Left ventricle myocardium inferior (tissue), 1 donor: ENCODE measurements around the gene KLC3. TPM values are rescaled to one million over a fixed set of nuclear protein-coding genes. Genes with fewer than 3 reads are reported as not detected.

Source experiments
- DNase-seq: peaks from one replicate; pipeline ENCODE4 v3.0.0-alpha.2; 2020
- H3K27ac ChIP-seq: fragments of 200-600 bp; replicated peaks from 2 replicates; pipeline ENCODE4 v1.8.0; 2021
- H3K27me3 ChIP-seq: fragments of 200-600 bp; 2 replicates; pipeline ENCODE4 v1.8.0; 2021; ENCODE audit warnings: low read depth
- H3K36me3 ChIP-seq: fragments of 200-600 bp; 2 replicates; pipeline ENCODE4 v1.8.0; 2021
- H3K4me1 ChIP-seq: fragments of 200-600 bp; 2 replicates; pipeline ENCODE4 v1.8.0; 2021
- H3K4me3 ChIP-seq: fragments of 200-600 bp; 2 replicates; pipeline ENCODE4 v1.8.0; 2021; ENCODE audit warnings: mild to moderate bottlenecking, moderate library complexity
- H3K9me3 ChIP-seq: fragments of 200-600 bp; replicated peaks from 2 replicates; pipeline ENCODE4 v1.8.0; 2021
- intact Hi-C: fragments of 100-400 bp; cut with micrococcal nuclease; formaldehyde crosslinking; loops from one replicate; pipeline ENCODE4 v1.11.0; 2022
- total RNA-seq: library from RNA; stranded (reverse); fragmentation: NEBNext Ultra II Directional; extraction: Animal tissue kit (Norgen Biotek cat#: 25700); gene quantifications from one replicate; pipeline ENCODE4 v1.2.1, GENCODE V29; 2021
- TF ChIP-seq, protein P1 (sequence below): fragments of 200-600 bp; IDR thresholded peaks from 2 replicates; pipeline ENCODE4 v1.8.0; 2021; ENCODE audit warnings: antibody characterized with exemption, mild to moderate bottlenecking, borderline replicate concordance
- donor health status: DM: no; HTN: yes; CAD: no; lungs with severe emphysema.

KLC3 gene
- total RNA-seq, 1 donor from 2014 or later, result not detected

DNA sequence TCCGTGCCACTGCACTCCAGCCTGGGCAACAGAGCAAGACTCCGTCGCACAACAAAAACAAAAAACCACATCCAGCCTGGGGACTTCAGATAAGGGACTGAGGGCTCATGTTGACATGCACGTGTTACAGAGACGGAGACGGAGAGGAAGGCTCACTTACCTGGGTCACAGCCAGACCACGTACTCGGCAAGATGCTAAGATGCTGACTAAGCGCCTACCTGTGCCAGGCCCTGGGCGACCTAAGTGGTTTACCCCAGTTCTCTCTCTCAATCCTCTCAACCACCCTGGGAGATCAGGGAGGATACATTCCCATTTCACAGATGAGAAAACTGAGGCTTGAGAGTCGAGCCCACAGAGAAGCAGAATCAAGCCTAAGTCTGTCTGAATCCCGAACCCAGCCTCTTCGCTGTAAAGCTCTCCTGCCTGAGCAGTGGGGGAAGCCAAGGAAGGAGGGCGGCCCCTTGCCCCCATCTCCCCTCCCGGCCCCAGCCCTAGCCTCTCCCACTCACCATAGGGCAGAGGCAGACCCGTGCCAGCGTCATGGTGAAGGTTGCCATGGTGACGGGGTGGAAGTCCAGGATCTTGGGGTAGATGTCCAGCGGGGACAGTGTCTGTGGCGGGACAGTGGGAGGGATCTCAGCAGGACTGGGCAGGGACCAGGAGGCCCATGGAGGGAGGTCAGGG is 16.4 kb downstream of the KLC3 start:
- no peaks in the 10 kb centered on the region for H3K9me3 ChIP-seq
- peaks cover 61% of the 10 kb centered on the region for H3K36me3 ChIP-seq
- no peak overlapping the region for H3K4me3 ChIP-seq
- H3K4me1 ChIP-seq, result no peaks in the 10 kb centered on the region
- intact Hi-C loops, result no loop called here
- no peak for DNase-seq
- no peak overlapping the region for H3K27ac ChIP-seq
- TF ChIP-seq, protein P1, sequence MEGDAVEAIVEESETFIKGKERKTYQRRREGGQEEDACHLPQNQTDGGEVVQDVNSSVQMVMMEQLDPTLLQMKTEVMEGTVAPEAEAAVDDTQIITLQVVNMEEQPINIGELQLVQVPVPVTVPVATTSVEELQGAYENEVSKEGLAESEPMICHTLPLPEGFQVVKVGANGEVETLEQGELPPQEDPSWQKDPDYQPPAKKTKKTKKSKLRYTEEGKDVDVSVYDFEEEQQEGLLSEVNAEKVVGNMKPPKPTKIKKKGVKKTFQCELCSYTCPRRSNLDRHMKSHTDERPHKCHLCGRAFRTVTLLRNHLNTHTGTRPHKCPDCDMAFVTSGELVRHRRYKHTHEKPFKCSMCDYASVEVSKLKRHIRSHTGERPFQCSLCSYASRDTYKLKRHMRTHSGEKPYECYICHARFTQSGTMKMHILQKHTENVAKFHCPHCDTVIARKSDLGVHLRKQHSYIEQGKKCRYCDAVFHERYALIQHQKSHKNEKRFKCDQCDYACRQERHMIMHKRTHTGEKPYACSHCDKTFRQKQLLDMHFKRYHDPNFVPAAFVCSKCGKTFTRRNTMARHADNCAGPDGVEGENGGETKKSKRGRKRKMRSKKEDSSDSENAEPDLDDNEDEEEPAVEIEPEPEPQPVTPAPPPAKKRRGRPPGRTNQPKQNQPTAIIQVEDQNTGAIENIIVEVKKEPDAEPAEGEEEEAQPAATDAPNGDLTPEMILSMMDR, result no peak
- H3K27me3 ChIP-seq, result no peaks in the 10 kb centered on the region

DNA sequence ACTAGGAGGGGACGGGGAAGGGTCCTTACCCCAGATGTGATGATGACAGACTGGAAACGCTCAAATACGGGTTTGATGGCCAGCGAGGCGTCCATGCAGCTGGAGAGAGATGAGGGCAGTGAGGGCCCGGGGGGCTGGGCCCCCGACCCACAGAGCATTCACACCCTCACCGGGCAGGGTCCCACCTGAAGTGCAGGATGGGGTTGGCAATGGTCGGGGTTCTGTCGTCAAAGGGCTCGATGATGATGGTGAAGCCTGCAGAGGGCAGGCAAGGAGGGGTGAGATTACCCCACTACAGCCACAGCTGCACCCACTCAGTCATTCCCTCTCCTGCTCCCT is 16.9 kb downstream of the KLC3 start:
- Histone ChIP-seq H3K9me3 (no peaks in the 10 kb centered on the region), H3K4me3 (no peak overlapping the region), H3K36me3 (peaks cover 62% of the 10 kb centered on the region), H3K27me3 (no peaks in the 10 kb centered on the region), H3K4me1 (no peaks in the 10 kb centered on the region), H3K27ac (no peak overlapping the region)
- TF ChIP-seq, protein P1, result no peak
- intact Hi-C loops, result no loop called here
- no peak for DNase-seq

DNA sequence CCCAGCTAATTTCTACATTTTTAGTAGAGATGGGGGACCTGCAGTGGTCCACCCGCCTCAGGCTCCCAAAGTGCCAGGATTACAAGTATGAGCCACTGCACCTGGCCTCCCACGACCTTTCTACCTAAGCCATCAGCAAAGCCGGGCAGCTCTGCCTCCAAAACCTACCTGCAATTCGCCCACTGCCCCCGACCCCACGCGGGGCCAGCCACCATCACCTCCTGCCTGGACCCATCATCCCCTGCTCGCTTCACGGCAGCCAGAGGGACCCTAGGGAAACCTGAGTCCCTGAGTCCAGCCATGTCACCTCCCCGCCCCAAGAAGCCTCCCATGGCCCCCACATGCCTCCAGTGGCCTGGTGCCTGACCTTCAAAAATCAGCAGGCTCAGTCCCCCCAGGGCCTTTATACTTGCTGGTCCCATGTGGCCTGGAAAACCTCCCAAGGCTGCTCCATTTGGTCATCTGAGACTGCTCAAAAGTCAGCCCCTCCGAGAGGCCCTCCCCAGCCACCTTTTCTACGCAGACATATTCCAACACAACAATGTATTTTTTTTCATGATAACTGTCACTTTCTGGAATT is 17.8 kb downstream of the KLC3 start:
- H3K4me1 ChIP-seq, result no peaks in the 10 kb centered on the region
- DNase-seq, result no peak
- peaks cover 61% of the 10 kb centered on the region for H3K36me3 ChIP-seq

DNA sequence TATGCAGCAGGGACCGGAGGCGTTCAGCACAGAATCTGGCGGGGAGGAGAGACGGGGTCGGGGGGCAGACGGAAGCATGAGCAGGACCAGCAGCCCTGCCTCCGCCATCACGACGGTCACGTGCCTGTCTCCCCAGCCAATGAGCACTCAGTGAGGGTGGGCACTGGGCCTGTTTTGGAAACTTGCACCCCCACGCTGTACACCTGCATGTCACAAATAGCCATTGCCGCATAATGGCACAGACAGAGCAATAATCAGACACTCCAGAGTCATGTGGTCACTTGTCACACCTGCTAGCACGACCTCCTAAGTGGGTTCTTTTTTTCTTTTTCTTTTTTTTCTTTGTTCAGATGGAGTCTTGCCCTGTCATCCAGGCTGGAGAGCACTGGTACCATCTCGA is 21.1 kb downstream of the KLC3 start:
- H3K9me3 ChIP-seq, result no peaks in the 10 kb centered on the region
- DNase-seq, result no peak
- peaks cover 52% of the 10 kb centered on the region for H3K36me3 ChIP-seq
- no peaks in the 10 kb centered on the region for H3K4me1 ChIP-seq
- H3K4me3 ChIP-seq, result no peak overlapping the region
- intact Hi-C loops, result no loop called here
- TF ChIP-seq, protein P1, result no peak
- no peak overlapping the region for H3K27ac ChIP-seq
- no peaks in the 10 kb centered on the region for H3K27me3 ChIP-seq

More for the DNA sequence above, 17.8 kb downstream of the KLC3 start:
- intact Hi-C loops, result no loop called here
- TF ChIP-seq, protein P1, result no peak
- Histone ChIP-seq H3K4me3 (no peak overlapping the region), H3K27ac (no peak overlapping the region), H3K9me3 (no peaks in the 10 kb centered on the region), H3K27me3 (no peaks in the 10 kb centered on the region)

DNA sequence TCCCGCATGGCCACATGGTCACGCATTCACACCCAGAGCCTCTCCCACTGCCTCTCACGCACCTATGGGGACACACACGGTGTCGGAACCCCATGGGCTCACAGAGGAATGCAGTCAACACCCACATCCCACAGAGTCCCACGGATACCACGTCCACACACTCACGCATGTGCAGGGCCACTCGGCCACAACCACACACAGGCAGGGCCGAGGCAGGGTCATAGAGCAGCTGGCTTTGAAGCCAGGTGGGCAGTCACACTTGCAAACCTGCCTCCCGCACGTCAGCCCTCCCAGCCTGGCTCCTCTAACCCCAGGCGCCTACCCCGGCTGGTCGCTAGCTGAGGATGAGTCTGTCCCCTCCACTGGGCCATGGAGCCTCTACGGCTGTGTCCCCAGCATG is 21.7 kb downstream of the KLC3 start:
- peaks cover 45% of the 10 kb centered on the region for H3K36me3 ChIP-seq
- DNase-seq, result no peak

More for the DNA sequence above, 21.7 kb downstream of the KLC3 start:
- Histone ChIP-seq H3K4me3 (no peak overlapping the region), H3K27me3 (no peaks in the 10 kb centered on the region), H3K9me3 (no peaks in the 10 kb centered on the region), H3K27ac (no peak overlapping the region), H3K4me1 (no peaks in the 10 kb centered on the region)
- TF ChIP-seq, protein P1, result no peak
- intact Hi-C loops, result no loop called here
